ENCODE measurements around the gene RNF207.

Gene RNF207

DNA sequence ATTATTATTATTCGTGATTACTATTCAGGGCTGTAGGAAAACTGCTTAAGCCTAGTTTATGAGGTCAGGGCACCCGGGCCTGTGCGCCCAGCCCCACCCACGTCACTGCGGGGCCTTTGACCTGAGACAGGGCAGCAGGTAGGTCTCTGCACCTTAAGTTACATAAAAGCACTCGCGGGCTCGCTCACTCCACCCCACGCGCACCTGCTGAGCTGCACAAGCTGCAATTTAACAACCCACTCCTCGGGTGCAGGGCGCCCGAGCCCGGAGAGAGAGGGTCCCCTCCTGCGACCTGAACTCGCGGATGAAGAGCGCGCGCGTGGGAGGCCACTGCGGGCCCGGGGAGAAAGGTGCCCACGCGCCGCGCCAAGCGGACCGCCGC is 29.4 kb downstream of the RNF207 start:
- peak in 1 of 5 experiments; percentile 24 for DNase-seq

DNA sequence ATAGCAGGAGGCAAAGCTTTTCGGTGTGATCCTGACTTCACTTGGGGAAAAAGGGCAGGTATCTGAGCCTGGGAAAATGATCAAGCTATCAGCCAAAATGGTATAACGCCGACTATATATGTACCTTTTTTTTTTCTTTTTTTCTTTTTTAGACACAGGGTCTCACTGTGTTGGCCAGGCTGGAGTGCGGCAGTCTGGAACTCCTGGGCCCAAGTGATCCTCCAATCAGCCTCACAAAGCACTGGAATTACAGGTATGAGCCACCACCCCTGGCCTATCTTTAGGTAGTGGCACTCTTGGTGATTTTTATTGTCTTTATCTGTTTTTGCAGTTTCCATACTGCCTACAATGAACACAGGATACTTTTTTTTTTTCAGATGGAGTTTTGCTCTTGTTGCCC is 31.2 kb downstream of the RNF207 start:
- no peak for DNase-seq

GRCh38 chr1:6239213-6239752 is 33.4 kb downstream of the RNF207 start:
- DNase-seq: no peak

DNA sequence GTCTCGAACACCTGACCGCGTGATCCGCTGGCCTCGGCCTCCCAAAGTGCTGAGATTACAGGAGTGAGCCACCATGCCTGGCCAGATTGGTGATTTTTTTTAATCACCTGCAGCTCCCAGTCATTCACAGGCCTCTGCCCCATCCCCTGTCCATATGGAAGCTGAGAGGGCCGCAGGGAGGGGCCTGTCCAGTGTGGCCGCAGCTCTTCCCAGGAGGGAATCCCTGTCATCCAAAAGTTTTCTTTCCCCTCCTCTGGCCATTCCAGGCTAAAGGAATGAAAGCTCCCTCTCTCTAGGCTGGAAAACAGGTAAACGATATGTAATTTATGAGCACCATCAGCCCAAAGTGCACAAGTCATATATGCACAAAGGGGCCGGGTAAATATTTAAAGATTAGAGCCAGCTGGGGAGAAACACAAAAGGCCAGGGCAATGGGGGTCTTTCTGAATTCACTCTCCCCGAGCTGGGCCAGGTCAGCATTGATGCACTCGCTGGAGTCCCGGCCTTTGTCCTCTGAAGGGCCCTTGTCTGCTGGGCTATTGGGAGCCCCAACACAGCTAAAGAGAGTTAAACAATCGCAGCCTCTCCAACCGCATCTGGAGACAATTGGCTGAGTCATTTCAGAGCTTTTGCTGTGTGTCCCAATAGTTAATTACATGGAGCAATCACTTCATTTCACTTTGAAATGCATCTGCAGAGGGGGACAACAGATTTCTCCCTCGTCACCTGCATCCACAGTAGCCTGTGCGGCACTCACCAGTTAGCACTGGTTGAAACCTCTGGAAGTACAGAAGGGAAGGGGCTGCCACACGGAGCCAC is 34.2 kb downstream of the RNF207 start:
- DNase-seq: no peak

DNA sequence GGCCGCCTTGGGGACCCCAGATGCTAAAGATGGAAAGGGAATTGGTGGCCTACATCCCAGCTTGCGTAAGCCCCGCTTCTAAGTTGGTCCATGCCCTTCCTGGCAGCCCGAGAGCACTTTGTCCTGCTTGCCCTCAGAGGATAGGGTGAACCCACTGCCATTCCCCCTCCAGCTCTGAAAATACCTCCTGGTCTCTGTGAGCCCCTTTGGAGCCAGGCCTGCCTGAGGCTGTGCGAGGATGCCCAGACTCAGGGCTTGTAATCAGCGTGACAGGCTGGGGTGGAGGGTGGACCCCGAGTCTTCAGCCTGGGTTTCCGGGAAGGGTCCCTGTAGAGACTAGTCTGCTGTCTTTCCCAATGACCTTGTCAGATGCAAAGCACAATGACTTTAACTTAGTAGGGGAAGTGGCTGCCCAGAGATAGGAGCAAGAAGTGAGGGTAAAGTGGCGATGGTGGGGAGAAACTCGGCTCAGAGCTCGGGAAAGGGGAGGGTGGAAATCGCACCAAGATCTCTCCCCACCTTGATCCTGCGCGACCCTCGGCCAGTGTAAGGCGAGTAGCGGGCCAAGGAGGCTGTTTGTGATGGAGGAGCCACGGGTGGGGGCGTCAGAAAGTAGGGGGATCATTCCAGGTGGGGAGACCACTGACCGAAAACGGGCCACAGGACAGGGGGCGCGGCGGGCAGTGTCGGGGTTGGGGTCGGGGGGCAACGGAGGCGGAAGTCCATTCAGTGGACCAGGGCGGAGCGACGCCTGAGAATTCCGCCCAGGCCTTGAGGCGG is 35.4 kb downstream of the RNF207 start:
- no peak for DNase-seq

GRCh38 chr1:6241887-6242740 is 36.2 kb downstream of the RNF207 start:
- DNase-seq: no peak

DNA sequence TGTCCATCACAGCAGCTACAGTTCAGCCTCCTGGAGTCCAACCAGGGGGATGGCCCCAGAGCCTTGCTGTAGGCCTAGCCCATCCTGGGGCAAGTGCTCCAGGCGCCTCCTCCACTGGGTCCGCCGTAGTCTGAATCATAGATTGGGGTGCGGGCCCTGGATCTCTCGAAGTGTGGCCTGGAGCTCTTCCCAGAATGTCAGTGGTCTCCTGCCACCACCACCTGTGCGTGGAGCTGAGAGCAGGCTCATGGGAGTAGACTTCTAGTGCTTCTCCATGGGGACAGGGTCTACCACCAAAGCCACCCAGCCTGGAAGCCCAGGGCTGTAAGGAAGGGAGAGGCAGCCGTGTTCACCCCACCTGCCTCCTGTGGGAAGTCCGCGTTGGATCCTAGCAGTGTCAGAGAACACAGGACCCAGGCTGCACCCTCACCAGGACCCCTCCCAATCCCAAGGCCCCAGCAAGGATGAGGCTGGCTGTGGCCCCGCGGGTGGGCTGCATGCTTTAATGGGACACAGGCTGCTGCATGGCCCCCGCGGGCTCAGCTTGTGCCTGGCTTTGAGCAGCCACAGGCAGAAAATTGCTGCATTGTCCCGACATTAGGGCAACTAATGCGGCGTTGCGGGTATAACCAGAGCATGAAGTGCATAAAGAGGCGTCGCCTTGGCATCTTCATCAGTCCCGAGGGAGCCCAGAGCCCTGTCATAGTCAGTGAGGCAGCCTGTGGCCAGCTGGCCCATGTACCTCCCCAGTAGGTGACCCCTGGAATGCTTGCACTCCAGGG is 37.3 kb downstream of the RNF207 start:
- DNase-seq: no peak

GRCh38 chr1:6243993-6244392 is 38.1 kb downstream of the RNF207 start, which contains the start of gene HES3:
HES3 (plus strand) TSS chr1:6244179; CDS start chr1:6244366, 187 bp downstream.
- DNase-seq: no peak

GRCh38 chr1:6244401-6245049 is 38.6 kb downstream of the RNF207 start:
- DNase-seq: no peak

DNA sequence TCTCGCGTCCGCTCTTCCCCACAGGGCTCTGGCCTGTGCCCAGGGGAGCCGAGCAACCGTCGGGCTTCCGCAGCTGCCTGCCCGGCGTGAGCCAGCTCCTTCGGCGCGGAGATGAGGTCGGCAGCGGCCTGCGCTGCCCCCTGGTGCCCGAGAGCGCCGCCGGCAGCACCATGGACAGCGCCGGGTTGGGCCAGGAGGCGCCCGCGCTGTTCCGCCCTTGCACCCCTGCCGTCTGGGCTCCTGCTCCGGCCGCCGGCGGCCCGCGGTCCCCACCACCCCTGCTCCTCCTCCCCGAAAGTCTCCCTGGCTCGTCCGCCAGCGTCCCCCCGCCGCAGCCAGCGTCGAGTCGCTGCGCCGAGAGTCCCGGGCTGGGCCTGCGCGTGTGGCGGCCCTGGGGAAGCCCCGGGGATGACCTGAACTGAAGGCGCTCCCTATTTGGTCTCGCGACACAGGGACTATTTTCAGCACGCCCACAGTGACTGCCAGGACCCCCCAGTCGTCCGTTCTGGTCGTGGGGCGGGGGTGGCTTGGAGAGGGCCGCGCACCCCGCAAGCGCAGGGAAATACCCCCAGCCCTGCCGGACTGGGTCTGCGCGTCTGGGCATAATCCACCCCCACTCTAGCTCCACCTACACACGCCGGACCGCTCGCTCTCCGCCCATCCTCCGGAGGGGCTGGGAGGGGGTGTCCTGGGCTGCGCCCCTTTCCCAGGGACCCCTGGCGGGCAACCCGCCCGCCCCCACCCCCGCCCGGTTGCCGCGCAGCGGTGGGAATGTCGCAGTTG is 39.4 kb downstream of the RNF207 start:
- DNase-seq: peak; percentile 61 to 79 (median 72)

DNA sequence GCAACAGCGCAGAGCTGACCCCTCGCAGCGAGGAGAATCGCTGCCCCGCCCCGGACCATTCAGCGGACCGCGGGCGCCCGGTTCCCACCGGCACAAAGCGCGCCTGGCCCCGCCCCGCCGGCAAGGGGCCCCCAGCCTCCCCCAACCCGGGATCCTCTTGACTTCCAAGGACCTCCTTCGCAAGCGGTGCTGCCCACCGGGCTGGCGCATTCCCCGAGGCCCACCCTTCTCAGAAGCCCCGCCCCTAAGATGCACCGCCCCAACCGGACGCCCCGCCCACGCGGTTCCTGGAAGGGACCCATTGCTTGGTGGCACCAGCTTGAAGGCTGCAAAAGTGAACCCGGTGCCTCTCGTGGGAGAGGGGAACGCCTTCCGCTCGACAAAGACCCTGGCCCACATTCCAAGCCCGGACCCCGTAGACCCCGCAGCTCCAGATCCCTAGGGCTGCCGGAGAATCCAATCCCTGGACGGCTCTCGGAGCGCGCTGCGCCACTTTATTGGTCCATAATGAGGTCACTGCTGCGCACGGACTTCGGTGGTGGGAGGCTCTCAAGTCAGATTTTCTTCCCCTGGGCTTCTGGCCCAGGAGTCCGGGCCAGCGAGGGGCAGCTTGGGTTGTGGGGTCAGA is 40.1 kb downstream of the RNF207 start:
- DNase-seq: peak in 4 of 5 experiments; percentile 21 to 37 (median 29)

DNA sequence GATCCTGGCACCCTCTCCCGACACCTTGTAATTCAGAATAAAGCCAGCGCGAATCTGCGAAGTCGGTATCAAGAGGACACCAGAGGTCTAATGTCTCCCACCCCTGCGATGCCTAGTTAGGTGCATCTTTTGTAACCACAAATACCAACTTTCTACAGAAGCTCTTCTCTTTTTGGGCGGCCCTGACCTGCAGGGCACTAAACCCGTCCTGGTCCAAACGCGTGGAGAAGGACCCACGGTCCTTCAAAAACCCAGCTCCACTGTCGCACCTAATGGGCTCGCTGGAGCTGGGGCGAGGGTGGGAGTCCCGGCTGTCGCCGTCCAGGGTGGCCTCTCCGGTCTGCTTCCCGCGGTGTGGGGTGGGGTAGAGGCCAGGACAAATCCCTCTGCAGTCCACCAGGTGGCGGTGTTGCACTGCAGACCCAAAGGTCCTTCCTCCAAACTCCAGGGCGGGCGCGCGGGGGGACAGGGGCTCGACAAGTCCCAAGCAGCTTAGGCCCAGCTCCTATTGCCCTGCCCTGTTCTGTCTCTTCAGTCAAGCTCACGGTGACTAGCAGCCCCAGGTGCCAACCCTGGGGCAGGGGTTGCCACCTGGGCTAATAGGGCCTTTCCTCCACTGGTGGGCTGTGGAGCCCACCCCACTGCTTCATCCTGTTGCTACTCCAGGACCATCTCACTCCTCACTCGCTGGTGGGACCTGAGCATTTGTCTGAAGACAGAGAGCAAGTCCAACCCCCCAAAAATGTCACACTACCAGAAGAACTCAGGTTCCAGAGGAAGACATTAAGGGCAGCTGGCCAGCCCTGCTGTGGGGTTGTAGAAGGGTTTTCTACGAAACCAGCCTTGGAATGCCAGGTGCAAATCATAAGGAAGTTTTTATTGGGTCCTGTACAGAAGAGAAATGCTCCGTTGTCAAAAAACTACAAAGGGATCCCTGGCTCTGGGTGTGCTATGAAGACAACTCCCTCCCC is 40.9 kb downstream of the RNF207 start:
- DNase-seq: peak; percentile 57 to 75 (median 71)

GRCh38 chr1:6247651-6248050 is 41.7 kb downstream of the RNF207 start:
- no peak for DNase-seq

- DNase-seq: no peak
These were observed 42.4 kb downstream of the RNF207 start for GRCh38 chr1:6248161-6248776.

GRCh38 chr1:6248932-6249738 is 43.2 kb downstream of the RNF207 start:
- no peak for DNase-seq

DNA sequence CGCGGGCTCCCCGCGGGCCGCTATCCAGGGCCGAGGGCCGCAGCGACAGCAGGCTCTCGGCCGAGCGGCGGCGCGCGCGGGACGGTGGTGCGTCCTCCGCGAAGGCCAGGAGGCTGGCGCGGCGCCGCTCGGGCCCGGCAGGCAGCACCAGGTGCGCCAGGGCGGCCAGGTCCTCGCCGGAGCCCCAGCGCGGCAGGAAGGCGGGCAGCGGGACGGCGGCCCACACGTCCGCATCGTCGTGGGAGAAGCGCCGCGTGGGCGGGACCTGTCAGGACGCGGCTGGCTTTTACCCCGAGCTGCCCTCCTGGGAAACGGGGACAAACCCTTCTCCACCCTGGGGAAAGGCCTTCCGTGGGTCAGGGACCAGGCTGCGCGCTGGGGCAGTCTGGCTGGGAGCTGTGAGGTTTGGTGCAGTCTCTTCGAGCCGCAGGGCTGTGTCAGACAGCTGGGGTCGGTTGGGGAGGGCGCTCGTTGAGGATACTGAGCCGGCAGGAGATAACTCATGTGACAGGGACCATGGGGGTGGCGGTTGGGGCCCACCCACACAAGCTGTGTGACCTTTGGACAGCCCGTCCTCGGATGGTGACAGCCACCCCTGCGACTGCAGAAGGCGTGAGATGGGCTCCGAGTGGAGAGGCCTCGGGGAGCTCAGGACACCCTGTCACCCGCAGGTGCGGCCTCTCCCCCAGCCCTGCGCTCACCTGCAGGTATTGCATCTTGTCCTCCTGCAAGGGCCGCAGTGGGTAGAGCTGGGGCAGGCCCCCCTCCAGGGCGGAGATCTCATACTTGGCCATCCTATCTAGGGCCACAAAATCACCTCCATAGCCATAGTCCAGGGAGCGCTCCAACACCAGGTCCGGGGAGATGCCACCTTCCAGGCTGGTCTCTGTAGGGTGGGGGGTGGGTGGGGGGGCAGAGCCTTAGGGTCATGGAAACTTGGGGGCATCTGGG is 44.1 kb downstream of the RNF207 start:
- DNase-seq: no peak

All from T-helper 2 cell (primary cell).